ENCODE results near the gene ALDH1A1. TPM values are rescaled to one million over a fixed set of nuclear protein-coding genes. Genes with fewer than 3 reads are reported as not detected.

The ALDH1A1 gene
- total RNA-seq, 1 experiment from 2014 or later: 2.3 TPM

DNA sequence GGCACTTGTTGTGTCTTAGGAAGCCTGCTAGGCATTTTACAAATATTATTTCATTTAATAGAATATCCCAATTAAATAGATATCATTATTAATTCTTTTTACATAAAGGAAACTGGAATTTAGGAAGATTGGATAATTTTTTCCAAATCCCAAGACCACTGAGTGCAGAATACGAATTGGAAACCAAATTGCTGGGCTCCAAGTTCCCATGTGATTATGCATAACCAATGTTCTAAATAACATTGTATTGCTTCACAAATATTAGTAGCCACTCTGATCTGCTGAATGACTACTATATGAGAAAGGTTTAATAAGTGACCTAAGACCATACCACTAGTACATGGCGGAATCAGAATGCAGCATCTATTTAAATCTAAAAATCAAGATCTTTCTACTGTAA is 57.7 kb downstream of the ALDH1A1 start:
- Histone ChIP-seq H3K27ac (no peak overlapping the region), H3K27me3 (ENCODE audit: insufficient read depth, low read depth) (no peaks in the 10 kb centered on the region), H4K20me1 (ENCODE audit: insufficient read depth) (no peaks in the 10 kb centered on the region), H3K9me2 (ENCODE audit: insufficient read depth) (no peaks in the 10 kb centered on the region), H3K36me3 (ENCODE audit: low read depth) (no peaks in the 10 kb centered on the region), H3F3A (ENCODE audit: insufficient read depth, low read depth) (no peaks in the 10 kb centered on the region), H2AFZ (no peak overlapping the region), H3K4me2 (no peak overlapping the region), H3K79me2 (ENCODE audit: low read depth) (no peaks in the 10 kb centered on the region), H3K4me3 (no peak overlapping the region), H3K4me1 (replicated peaks; ENCODE audit: insufficient read depth) (no peaks in the 10 kb centered on the region), H3K9me3 (ENCODE audit: insufficient read depth, low read depth) (no peaks in the 10 kb centered on the region)
- ChIA-PET CTCF (no interaction called here), POLR2A (ENCODE audit: unreplicated experiment) (no interaction called here)
- no peak for TF ChIP-seq EZH2 (IDR thresholded peaks at IDR 0.05; ENCODE audit: low read depth)
- TF ChIP-seq, protein P1, sequence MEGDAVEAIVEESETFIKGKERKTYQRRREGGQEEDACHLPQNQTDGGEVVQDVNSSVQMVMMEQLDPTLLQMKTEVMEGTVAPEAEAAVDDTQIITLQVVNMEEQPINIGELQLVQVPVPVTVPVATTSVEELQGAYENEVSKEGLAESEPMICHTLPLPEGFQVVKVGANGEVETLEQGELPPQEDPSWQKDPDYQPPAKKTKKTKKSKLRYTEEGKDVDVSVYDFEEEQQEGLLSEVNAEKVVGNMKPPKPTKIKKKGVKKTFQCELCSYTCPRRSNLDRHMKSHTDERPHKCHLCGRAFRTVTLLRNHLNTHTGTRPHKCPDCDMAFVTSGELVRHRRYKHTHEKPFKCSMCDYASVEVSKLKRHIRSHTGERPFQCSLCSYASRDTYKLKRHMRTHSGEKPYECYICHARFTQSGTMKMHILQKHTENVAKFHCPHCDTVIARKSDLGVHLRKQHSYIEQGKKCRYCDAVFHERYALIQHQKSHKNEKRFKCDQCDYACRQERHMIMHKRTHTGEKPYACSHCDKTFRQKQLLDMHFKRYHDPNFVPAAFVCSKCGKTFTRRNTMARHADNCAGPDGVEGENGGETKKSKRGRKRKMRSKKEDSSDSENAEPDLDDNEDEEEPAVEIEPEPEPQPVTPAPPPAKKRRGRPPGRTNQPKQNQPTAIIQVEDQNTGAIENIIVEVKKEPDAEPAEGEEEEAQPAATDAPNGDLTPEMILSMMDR (conservative IDR thresholded peaks at IDR 0.05): no peak
- no TSS peak for BruUV-seq (replicated peaks)
- DNase-seq: no peak
- intact Hi-C loops (cut with micrococcal nuclease; ENCODE audit: unreplicated experiment): no loop called here

DNA sequence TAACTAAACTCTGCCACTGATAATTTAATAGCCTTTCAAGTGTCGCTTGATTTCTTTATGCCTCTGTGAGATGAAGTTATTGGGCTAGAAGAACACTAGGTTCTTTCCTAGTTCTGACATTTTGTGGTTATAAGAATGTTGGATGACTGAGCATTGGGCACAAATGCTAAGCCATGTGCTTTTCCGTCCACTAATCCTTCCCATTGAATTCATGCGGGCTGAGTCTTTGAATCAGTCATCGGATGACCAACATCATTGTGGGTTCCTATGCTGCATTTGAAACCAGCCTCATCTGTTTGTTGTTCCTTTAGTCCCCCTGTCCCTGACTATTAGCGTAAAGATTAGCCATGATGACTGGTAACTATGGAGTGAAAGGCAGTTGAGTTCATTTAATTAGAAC is 58.5 kb downstream of the ALDH1A1 start:
- intact Hi-C loops (cut with micrococcal nuclease; ENCODE audit: unreplicated experiment): no loop called here
- no peak overlapping the region for H3K4me2 ChIP-seq
- H4K20me1 ChIP-seq (ENCODE audit: insufficient read depth): no peaks in the 10 kb centered on the region
- no peak for DNase-seq
- TF ChIP-seq EZH2 (IDR thresholded peaks at IDR 0.05; ENCODE audit: low read depth): no peak
- TF ChIP-seq, protein P1 (conservative IDR thresholded peaks at IDR 0.05): no peak
- H3K9me3 ChIP-seq (ENCODE audit: insufficient read depth, low read depth): no peaks in the 10 kb centered on the region
- CTCF ChIA-PET: no interaction called here
- no peak overlapping the region for H3K27ac ChIP-seq
- POLR2A ChIA-PET (ENCODE audit: unreplicated experiment): no interaction called here
- no peaks in the 10 kb centered on the region for H3K9me2 ChIP-seq (ENCODE audit: insufficient read depth)
- no TSS peak for BruUV-seq (replicated peaks)
- H3K79me2 ChIP-seq (ENCODE audit: low read depth): no peaks in the 10 kb centered on the region
- H2AFZ ChIP-seq: no peak overlapping the region
- no peaks in the 10 kb centered on the region for H3K27me3 ChIP-seq (ENCODE audit: insufficient read depth, low read depth)
- H3K4me3 ChIP-seq: no peak overlapping the region
- no peaks in the 10 kb centered on the region for H3K36me3 ChIP-seq (ENCODE audit: low read depth)
- no peaks in the 10 kb centered on the region for H3K4me1 ChIP-seq (replicated peaks; ENCODE audit: insufficient read depth)
- H3F3A ChIP-seq (ENCODE audit: insufficient read depth, low read depth): no peaks in the 10 kb centered on the region

GRCh38 chr9:72893437-72893836 is 59.4 kb downstream of the ALDH1A1 start:
- no peaks in the 10 kb centered on the region for H3K79me2 ChIP-seq (ENCODE audit: low read depth)
- ChIA-PET CTCF (interaction anchor here (0.6 kb wide), 1 partner anchor 1020 kb away, joined by 3 read pairs; no protein-coding TSS in a partner anchor), POLR2A (ENCODE audit: unreplicated experiment) (no interaction called here)
- no peaks in the 10 kb centered on the region for H3F3A ChIP-seq (ENCODE audit: insufficient read depth, low read depth)
- intact Hi-C loops (cut with micrococcal nuclease; ENCODE audit: unreplicated experiment): no loop called here
- no peaks in the 10 kb centered on the region for H3K27me3 ChIP-seq (ENCODE audit: insufficient read depth, low read depth)
- H3K36me3 ChIP-seq (ENCODE audit: low read depth): no peaks in the 10 kb centered on the region
- TF ChIP-seq, protein P1 (conservative IDR thresholded peaks at IDR 0.05): no peak
- no peak for TF ChIP-seq EZH2 (IDR thresholded peaks at IDR 0.05; ENCODE audit: low read depth)
- no peak overlapping the region for H2AFZ ChIP-seq
- no peak overlapping the region for H3K4me3 ChIP-seq
- no peaks in the 10 kb centered on the region for H3K9me2 ChIP-seq (ENCODE audit: insufficient read depth)
- no peaks in the 10 kb centered on the region for H4K20me1 ChIP-seq (ENCODE audit: insufficient read depth)
- H3K4me1 ChIP-seq (replicated peaks; ENCODE audit: insufficient read depth): no peaks in the 10 kb centered on the region
- no peak for DNase-seq
- no peaks in the 10 kb centered on the region for H3K9me3 ChIP-seq (ENCODE audit: insufficient read depth, low read depth)
- H3K4me2 ChIP-seq: no peak overlapping the region
- no TSS peak for BruUV-seq (replicated peaks)
- no peak overlapping the region for H3K27ac ChIP-seq

All from PC-9 (cell line).